HUES6 (cell line): ENCODE measurements around the gene C16orf89.
"Not testable (repeated sequence)": the region's sequence is repeated elsewhere in the genome, so short reads cannot be mapped to it uniquely, and the experiment has no call there.

Experiments used
- H3K27ac ChIP-seq: 2 replicates; pipeline ENCODE4 v1.7.0; 2013; ENCODE audit warnings: low read depth, mild to moderate bottlenecking, low read length, inconsistent platforms
- H3K27me3 ChIP-seq: 2 replicates; pipeline ENCODE4 v1.6.1; 2013; ENCODE audit warnings: low read length; ENCODE audit not compliant: control insufficient read depth, insufficient read depth
- H3K36me3 ChIP-seq: 2 replicates; pipeline ENCODE4 v1.6.1; 2013; ENCODE audit warnings: low read length; ENCODE audit not compliant: control insufficient read depth, insufficient read depth
- H3K4me1 ChIP-seq: 2 replicates; pipeline ENCODE4 v1.6.1; 2013; ENCODE audit warnings: low read length; ENCODE audit not compliant: control insufficient read depth, insufficient read depth
- H3K4me3 ChIP-seq: 2 replicates; pipeline ENCODE4 v1.5.1; 2013; ENCODE audit warnings: low read depth, low read length
- H3K9ac ChIP-seq: one replicate; pipeline ENCODE4 v1.6.1; 2013; ENCODE audit warnings: mild to moderate bottlenecking, low read length
- H3K9me3 ChIP-seq: 2 replicates; pipeline ENCODE4 v1.6.1; 2013; ENCODE audit warnings: low read depth, low read length; ENCODE audit not compliant: control insufficient read depth, insufficient read depth

The C16orf89 gene

DNA sequence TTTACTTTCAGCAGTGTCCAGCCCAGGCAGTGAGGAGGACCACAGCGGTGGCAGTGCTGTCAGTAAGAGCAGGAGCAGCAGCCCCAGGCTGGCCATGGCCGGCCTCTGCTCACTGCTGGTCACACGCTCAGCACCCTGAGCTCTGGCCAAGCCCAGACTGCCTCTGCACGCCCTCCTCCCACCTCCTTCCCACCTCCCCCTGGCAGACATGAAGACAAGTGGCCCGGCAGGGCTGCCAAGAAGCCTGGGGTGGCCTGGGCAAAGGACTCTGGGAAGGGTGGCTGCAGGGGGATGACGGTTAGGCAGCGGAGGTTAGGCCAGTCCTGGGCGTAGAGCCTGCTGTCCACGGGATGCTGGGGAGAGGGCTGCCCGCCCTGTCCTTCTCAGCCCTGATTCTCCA, at the start of gene C16orf89:
Gene C16orf89 (minus strand): TSS at position 144 of the 400 bp plus-strand sequence. CDS start 48 bp downstream, at position 96.
- Histone ChIP-seq H3K27me3 (no peaks in the 10 kb centered on the region), H3K9me3 (no peaks in the 10 kb centered on the region), H3K4me1 (no peaks in the 10 kb centered on the region), H3K27ac (no peak within 1 kb of the TSS), H3K9ac (no peak within 1 kb of the TSS), H3K36me3 (no peaks in the 10 kb centered on the region), H3K4me3 (no peak within 1 kb of the TSS)

DNA sequence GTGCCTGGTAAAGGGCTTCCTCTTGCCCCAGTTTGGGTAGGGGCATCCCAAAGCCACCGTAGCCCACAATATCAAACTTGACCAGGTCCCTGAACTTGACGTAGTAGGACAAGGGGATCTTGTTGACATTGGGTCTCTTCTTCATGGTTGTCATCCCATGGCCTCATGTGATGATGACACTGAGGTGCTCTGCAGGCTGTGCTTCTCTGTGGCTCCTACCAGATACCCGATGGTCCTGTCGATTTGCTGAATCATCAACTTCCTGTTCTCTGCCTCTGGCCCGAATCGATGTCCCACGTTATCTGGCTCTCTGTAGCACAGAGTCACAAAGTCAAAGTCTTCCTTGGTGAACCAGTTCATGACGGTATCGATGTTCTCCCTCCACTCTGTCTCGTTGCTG, 45.2 kb upstream of the C16orf89 start:
- not testable (repeated sequence) for H3K4me3 ChIP-seq, H3K27me3 ChIP-seq, H3K36me3 ChIP-seq, H3K9ac ChIP-seq, H3K4me1 ChIP-seq, H3K27ac ChIP-seq, H3K9me3 ChIP-seq

- no peaks in the 10 kb centered on the region for H3K27me3 ChIP-seq
- no peak overlapping the region for H3K9ac ChIP-seq
- H3K4me3 ChIP-seq, result no peak overlapping the region
- H3K9me3 ChIP-seq, result no peaks in the 10 kb centered on the region
- H3K36me3 ChIP-seq, result no peaks in the 10 kb centered on the region
- H3K27ac ChIP-seq, result no peak overlapping the region
- no peaks in the 10 kb centered on the region for H3K4me1 ChIP-seq
Observed at GRCh38 chr16:5108505-5109158, 42.9 kb upstream of the C16orf89 start.

DNA sequence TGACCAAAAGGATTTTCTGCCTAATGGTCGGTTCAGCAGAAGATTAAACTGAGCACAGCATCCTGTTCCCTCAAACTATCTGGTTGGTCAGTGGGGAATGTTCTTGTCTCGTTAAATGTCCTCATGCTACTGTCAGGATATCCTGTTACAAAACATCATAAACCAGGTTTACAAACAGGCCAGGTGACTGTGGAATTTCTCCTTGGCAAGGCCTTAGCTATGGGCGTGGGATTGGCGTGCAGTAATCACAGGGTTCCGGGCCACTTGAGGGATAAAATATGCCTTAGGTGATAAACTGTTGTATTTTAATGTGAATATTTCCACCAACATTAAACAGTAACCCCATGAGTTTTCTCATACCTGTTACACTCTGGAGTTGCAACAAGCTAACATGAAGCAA, 39.3 kb upstream of the C16orf89 start:
- not testable (repeated sequence) for H3K4me3 ChIP-seq, H3K27ac ChIP-seq, H3K9me3 ChIP-seq, H3K27me3 ChIP-seq, H3K36me3 ChIP-seq, H3K9ac ChIP-seq, H3K4me1 ChIP-seq

- not testable (repeated sequence) for H3K4me1 ChIP-seq, H3K9me3 ChIP-seq, H3K27ac ChIP-seq, H3K4me3 ChIP-seq, H3K27me3 ChIP-seq, H3K9ac ChIP-seq, H3K36me3 ChIP-seq
Observed at GRCh38 chr16:5103296-5104032, 37.7 kb upstream of the C16orf89 start.

- H3K36me3 ChIP-seq, H3K4me3 ChIP-seq, H3K27me3 ChIP-seq, H3K4me1 ChIP-seq, H3K9me3 ChIP-seq, H3K9ac ChIP-seq, H3K27ac ChIP-seq: not testable (repeated sequence)
Observed at GRCh38 chr16:5099174-5099573, 33.4 kb upstream of the C16orf89 start.

- H3K9me3 ChIP-seq, H3K36me3 ChIP-seq, H3K27me3 ChIP-seq, H3K4me1 ChIP-seq, H3K27ac ChIP-seq: not testable (repeated sequence)
- H3K4me3 ChIP-seq, result peak overlapping the region; percentile 61
- peak overlapping the region; percentile 14 for H3K9ac ChIP-seq
Observed at GRCh38 chr16:5098221-5099159, 32.7 kb upstream of the C16orf89 start.

GRCh38 chr16:5097470-5098220, 31.9 kb upstream of the C16orf89 start, which contains the start of gene EEF2KMT:
Gene EEF2KMT (minus strand): TSS chr16:5097795. CDS start chr16:5097739, 56 bp downstream.
- Histone ChIP-seq H3K4me3 (peak within 1 kb of the TSS; percentile 84), H3K27ac (peak within 1 kb of the TSS; percentile 47; the same call in 1 of the 2 replicates), H3K9ac (peak within 1 kb of the TSS; percentile 86)
- not testable (repeated sequence) for H3K4me1 ChIP-seq, H3K9me3 ChIP-seq, H3K27me3 ChIP-seq, H3K36me3 ChIP-seq

DNA sequence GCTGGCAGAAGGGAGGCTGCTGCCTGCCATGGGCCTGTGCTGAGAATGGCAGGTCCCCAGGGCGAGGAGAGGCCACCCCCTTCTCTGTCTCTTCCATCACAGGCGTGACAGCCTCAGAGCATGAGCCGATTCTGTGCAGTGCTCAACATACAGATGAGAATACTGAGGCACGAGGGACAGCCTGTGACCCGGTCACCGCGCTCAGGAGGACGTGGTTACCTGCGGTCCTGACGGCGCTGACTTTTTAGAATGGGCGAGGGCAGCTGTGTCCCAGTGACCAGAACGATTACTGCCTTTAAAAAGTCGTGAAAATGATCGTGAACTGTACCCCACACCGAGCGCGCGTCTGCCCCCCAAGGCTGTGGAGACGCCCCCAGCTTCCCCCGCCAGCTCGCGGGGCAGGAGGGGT, 31.3 kb upstream of the C16orf89 start:
- Histone ChIP-seq H3K9ac (peak overlapping the region; percentile 86), H3K27ac (peak overlapping the region; percentile 47; the same call in 1 of the 2 replicates), H3K4me3 (peak overlapping the region; percentile 84)
- H3K4me1 ChIP-seq, H3K9me3 ChIP-seq, H3K36me3 ChIP-seq, H3K27me3 ChIP-seq: not testable (repeated sequence)

GRCh38 chr16:5096437-5097060, 30.8 kb upstream of the C16orf89 start:
- Histone ChIP-seq H3K4me3 (peak overlapping the region; percentile 84), H3K9ac (peak overlapping the region; percentile 86)
- not testable (repeated sequence) for H3K27ac ChIP-seq, H3K36me3 ChIP-seq, H3K9me3 ChIP-seq, H3K4me1 ChIP-seq, H3K27me3 ChIP-seq
